ENCODE measurements around the gene FCER1G. TPM values are rescaled to one million over a fixed set of nuclear protein-coding genes. Genes with fewer than 3 reads are reported as not detected.

Gene FCER1G
- total and polyA plus RNA-seq, 7 donors: 3.3 to 23.5 (median 10.0) TPM

DNA sequence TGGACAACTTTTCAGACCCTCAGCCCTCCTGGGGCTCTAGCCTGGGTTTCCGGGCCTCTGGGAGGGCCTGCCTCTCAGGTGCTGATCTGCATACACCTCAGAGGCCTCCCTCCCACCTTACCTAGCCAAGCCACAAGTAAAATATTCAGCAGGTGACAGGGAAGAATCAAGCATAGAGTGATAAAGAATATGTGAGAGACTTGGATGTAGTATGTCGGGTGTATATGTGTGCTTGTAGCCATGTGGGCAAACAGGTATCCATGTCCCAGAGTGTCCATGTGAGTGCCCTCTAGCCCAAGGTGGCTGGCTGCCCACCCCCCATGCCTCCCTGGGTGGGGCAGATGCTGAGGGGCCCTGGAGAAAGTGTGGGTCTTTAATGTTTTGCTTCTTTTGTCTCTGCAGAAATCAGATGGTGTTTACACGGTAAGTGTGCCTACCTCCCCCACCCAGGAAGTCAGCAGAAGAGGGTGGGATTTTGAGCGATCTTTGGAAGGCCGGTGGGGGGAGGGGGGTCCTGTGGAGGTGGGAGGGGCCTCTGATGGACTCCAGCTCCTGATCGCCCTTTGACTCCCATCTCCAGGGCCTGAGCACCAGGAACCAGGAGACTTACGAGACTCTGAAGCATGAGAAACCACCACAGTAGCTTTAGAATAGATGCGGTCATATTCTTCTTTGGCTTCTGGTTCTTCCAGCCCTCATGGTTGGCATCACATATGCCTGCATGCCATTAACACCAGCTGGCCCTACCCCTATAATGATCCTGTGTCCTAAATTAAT is 3.4 kb downstream of the FCER1G start:
- H3K27ac ChIP-seq: no peak overlapping the region
- no peak for ATAC-seq
- WGBS, 3 donors: 71 to 74% (median 72%) methylated on average over 8 of the region's 8 CpGs

DNA sequence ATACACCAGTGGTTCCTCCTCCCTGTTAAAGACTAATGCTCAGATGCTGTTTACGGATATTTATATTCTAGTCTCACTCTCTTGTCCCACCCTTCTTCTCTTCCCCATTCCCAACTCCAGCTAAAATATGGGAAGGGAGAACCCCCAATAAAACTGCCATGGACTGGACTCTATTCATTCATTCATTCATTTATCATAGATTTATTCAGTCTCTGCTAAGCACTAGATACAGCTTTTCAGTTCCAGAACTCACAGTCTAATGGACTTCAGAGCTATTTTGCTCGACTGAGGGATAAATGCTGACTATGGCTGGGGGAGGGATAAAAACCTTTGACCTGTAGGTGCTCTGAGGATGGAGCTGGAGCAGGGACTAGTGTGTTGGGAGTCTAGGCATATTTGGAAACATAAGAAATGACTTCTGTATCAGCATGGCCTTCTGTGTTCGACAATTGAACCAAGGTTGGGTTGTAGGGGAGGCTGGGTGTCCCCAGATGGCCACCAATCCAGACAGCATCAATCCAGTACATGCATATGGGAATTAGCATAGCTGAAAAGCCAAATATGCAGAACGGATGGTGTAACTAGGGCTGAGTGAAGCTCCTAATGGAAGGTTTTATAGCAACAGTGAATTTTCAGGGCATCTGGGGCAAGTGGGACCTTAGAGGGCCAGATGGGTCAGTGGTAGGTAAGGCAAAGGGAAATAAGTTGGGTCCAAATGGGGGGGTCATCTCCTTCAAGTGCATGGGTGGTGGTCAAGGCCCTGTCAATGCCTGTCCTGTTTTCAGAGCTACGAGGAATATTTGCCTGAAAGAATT is 4.2 kb downstream of the FCER1G start:
- intact Hi-C loops (cut with DNase I): no loop called here
- Histone ChIP-seq H3K27ac (no peak overlapping the region), H3K4me3 (no peak overlapping the region), H3K36me3 (ENCODE audit: insufficient read depth in 1 of 2, low read depth in 1 of 2) (peaks cover 0 to 11% of the 10 kb centered on the region in 2 donors), H3K27me3 (ENCODE audit: insufficient read depth in 3 of 3, low read length in 2 of 3) (no peaks in the 10 kb centered on the region), H3K4me1 (no peaks in the 10 kb centered on the region), H3K9me3 (no peaks in the 10 kb centered on the region)
- WGBS, 3 donors: 80 to 88% (median 86%) methylated on average over 5 of the region's 5 CpGs
- DNase-seq (no peak), ATAC-seq (no peak)
- no peak for TF ChIP-seq CTCF (IDR thresholded peaks at IDR 0.05)

More for the DNA sequence above, 3.4 kb downstream of the FCER1G start:
- intact Hi-C loops (cut with DNase I): no loop called here
- DNase-seq: no peak
- Histone ChIP-seq H3K9me3 (no peaks in the 10 kb centered on the region), H3K36me3 (ENCODE audit: insufficient read depth in 1 of 2, low read depth in 1 of 2) (peaks cover 6 to 19% of the 10 kb centered on the region in 2 donors), H3K4me1 (no peaks in the 10 kb centered on the region), H3K27me3 (ENCODE audit: insufficient read depth in 3 of 3, low read length in 2 of 3) (no peaks in the 10 kb centered on the region), H3K4me3 (no peak overlapping the region)
- TF ChIP-seq CTCF (IDR thresholded peaks at IDR 0.05): no peak

DNA sequence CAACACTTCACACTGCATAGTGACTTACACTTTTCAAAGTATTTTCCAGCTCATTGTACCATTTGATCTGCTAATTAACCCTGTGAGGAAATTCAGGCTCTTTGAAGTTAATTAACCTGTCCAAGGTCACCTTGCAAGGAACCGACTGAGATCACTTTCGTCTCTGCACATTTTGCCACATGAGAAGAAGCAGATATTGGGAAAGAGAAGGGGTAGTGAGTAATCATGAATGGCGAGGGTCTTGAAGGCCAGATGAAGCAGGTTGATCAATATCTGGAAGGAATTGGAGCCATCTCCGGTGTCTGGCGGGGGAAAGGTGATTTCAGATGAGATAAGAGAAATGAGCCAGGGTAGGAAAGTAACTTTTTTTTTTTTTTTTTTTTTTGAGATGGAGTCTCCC is 4.9 kb downstream of the FCER1G start:
- 84 to 85% (median 84%) methylated on average over 5 of the region's 5 CpGs for WGBS, 3 donors
- Histone ChIP-seq H3K27me3 (ENCODE audit: insufficient read depth in 3 of 3, low read length in 2 of 3) (no peaks in the 10 kb centered on the region), H3K36me3 (ENCODE audit: insufficient read depth in 1 of 2, low read depth in 1 of 2) (peaks cover 0 to 4% of the 10 kb centered on the region in 2 donors), H3K27ac (no peak overlapping the region), H3K4me1 (peaks cover under 1% of the 10 kb centered on the region), H3K4me3 (no peak overlapping the region), H3K9me3 (no peaks in the 10 kb centered on the region)
- no peak for ATAC-seq
- no peak for TF ChIP-seq CTCF (IDR thresholded peaks at IDR 0.05)
- no peak for DNase-seq
- intact Hi-C loops (cut with DNase I): no loop called here

DNA sequence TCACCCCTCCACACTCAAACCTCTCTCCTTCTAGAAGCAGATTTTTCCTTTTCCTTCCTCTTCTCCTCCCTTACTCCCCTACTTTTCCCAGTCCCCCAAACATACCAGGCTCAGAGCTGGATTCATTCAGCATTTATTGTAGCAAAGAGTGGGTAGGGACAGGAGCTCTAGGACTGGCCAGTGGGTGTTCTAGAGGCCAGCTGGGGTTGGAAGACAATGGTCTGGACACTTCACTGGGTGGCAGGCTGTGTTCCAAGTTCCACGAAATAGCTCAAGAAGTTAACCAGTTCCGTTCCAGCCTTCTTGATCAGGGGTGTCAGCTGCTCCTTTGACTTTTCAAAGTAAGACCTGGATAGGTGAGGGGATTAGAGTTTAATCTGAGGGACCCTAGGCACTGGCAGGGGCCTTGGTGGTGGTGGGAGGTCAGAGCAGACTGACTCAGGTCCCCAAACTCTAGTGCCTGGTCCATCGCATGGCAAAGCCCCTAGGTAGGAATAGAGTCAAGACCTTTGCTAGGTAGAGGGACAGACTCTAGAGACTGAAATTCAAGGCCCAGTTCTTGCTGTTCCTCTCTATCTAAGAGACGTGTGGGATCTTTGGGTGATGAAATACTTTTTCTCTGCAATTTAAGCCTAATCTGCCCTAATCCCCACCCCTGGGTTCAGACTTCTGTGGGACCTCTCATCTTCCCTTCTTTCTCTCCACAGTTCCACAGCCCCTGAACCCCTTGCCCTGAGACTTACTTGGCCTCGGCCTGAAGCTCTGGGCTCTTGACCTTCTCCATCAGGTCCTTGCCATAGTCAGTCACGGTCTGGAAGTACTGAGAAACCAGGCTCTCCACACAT is 7.3 kb downstream of the FCER1G start:
- Histone ChIP-seq H3K9me3 (no peaks in the 10 kb centered on the region), H3K36me3 (ENCODE audit: insufficient read depth in 1 of 2, low read depth in 1 of 2) (no peaks in the 10 kb centered on the region), H3K4me1 (peaks cover 12% of the 10 kb centered on the region), H3K4me3 (no peak overlapping the region), H3K27me3 (ENCODE audit: insufficient read depth in 3 of 3, low read length in 2 of 3) (no peaks in the 10 kb centered on the region), H3K27ac (no peak overlapping the region)
- DNase-seq (no peak), ATAC-seq (no peak)
- whole genome bisulfite sequencing, 3 donors: 62 to 77% (median 72%) methylated on average over 6 of the region's 6 CpGs
- no peak for TF ChIP-seq CTCF (IDR thresholded peaks at IDR 0.05)
- intact Hi-C loops (cut with DNase I): no loop called here

All from psoas muscle (tissue), 8 donors.